ENCODE data around the gene PIK3R4.

Gene PIK3R4

GRCh38 chr3:130715616-130716015 lies 31.0 kb downstream of the PIK3R4 start:
- no peak overlapping the region for H3K4me3 ChIP-seq (ENCODE audit: control insufficient read depth, low read depth, low read length)
- TF ChIP-seq CTCF (IDR thresholded peaks at IDR 0.05; ENCODE audit: control insufficient read depth, insufficient read depth, low read depth, low read length, missing control alignments), result no peak
- no peak for DNase-seq (ENCODE audit: low read depth)

- no peak for DNase-seq (ENCODE audit: low read depth)
- no peak overlapping the region for H3K4me3 ChIP-seq (ENCODE audit: control insufficient read depth, low read depth, low read length)
- no peak for TF ChIP-seq CTCF (IDR thresholded peaks at IDR 0.05; ENCODE audit: control insufficient read depth, insufficient read depth, low read depth, low read length, missing control alignments)
Measured at GRCh38 chr3:130712718-130713423, 33.8 kb downstream of the PIK3R4 start.

- no peak for DNase-seq (ENCODE audit: low read depth)
- H3K4me3 ChIP-seq (ENCODE audit: control insufficient read depth, low read depth, low read length), result no peak overlapping the region
- TF ChIP-seq CTCF (IDR thresholded peaks at IDR 0.05; ENCODE audit: control insufficient read depth, insufficient read depth, low read depth, low read length, missing control alignments), result no peak
Measured at GRCh38 chr3:130711565-130712324, 34.9 kb downstream of the PIK3R4 start.

- no peak for TF ChIP-seq CTCF (IDR thresholded peaks at IDR 0.05; ENCODE audit: control insufficient read depth, insufficient read depth, low read depth, low read length, missing control alignments)
- DNase-seq (ENCODE audit: low read depth), result no peak
- H3K4me3 ChIP-seq (ENCODE audit: control insufficient read depth, low read depth, low read length), result no peak overlapping the region
Measured at GRCh38 chr3:130709671-130710070, 37.0 kb downstream of the PIK3R4 start.

GRCh38 chr3:130707902-130708601 lies 38.6 kb downstream of the PIK3R4 start:
- TF ChIP-seq CTCF (IDR thresholded peaks at IDR 0.05; ENCODE audit: control insufficient read depth, insufficient read depth, low read depth, low read length, missing control alignments), result no peak
- no peak for DNase-seq (ENCODE audit: low read depth)
- H3K4me3 ChIP-seq (ENCODE audit: control insufficient read depth, low read depth, low read length), result no peak overlapping the region

GRCh38 chr3:130705501-130705900 lies 41.1 kb downstream of the PIK3R4 start:
- DNase-seq (ENCODE audit: low read depth), result no peak
- TF ChIP-seq CTCF (IDR thresholded peaks at IDR 0.05; ENCODE audit: control insufficient read depth, insufficient read depth, low read depth, low read length, missing control alignments), result no peak
- H3K4me3 ChIP-seq (ENCODE audit: control insufficient read depth, low read depth, low read length), result no peak overlapping the region
